ENCODE data around the gene IFNGR1.

The IFNGR1 gene

GRCh38 chr6:137163732-137164318 lies 55.4 kb downstream of the IFNGR1 start:
- DNase-seq (ENCODE audit: low read depth): no peak
- no peak for TF ChIP-seq CTCF (conservative IDR thresholded peaks at IDR 0.05; ENCODE audit: low read length)
- no peak overlapping the region for H3K4me3 ChIP-seq (ENCODE audit: low read length)

GRCh38 chr6:137162692-137163306 lies 56.4 kb downstream of the IFNGR1 start:
- DNase-seq (ENCODE audit: low read depth): no peak
- H3K4me3 ChIP-seq (ENCODE audit: low read length): no peak overlapping the region
- TF ChIP-seq CTCF (conservative IDR thresholded peaks at IDR 0.05; ENCODE audit: low read length): no peak

- no peak overlapping the region for H3K4me3 ChIP-seq (ENCODE audit: low read length)
- no peak for TF ChIP-seq CTCF (conservative IDR thresholded peaks at IDR 0.05; ENCODE audit: low read length)
- DNase-seq (ENCODE audit: low read depth): no peak
These were observed 57.2 kb downstream of the IFNGR1 start for GRCh38 chr6:137161949-137162348.

- no peak for DNase-seq (ENCODE audit: low read depth)
- TF ChIP-seq CTCF (conservative IDR thresholded peaks at IDR 0.05; ENCODE audit: low read length): no peak
- H3K4me3 ChIP-seq (ENCODE audit: low read length): no peak overlapping the region
These were observed 58.4 kb downstream of the IFNGR1 start for GRCh38 chr6:137160763-137161162.

- DNase-seq (ENCODE audit: low read depth): no peak
- H3K4me3 ChIP-seq (ENCODE audit: low read length): no peak overlapping the region
- TF ChIP-seq CTCF (conservative IDR thresholded peaks at IDR 0.05; ENCODE audit: low read length): no peak
These were observed 59.3 kb downstream of the IFNGR1 start for GRCh38 chr6:137159912-137160311.

GRCh38 chr6:137157601-137158000 lies 61.6 kb downstream of the IFNGR1 start:
- no peak for TF ChIP-seq CTCF (conservative IDR thresholded peaks at IDR 0.05; ENCODE audit: low read length)
- no peak overlapping the region for H3K4me3 ChIP-seq (ENCODE audit: low read length)
- no peak for DNase-seq (ENCODE audit: low read depth)

GRCh38 chr6:137156650-137157049 lies 62.5 kb downstream of the IFNGR1 start:
- no peak for TF ChIP-seq CTCF (conservative IDR thresholded peaks at IDR 0.05; ENCODE audit: low read length)
- DNase-seq (ENCODE audit: low read depth): no peak
- no peak overlapping the region for H3K4me3 ChIP-seq (ENCODE audit: low read length)

Measured in AG10803 (cell line).